K562 (cell line): Measurements from ENCODE around the gene DYSF. TPM values are rescaled to one million over a fixed set of nuclear protein-coding genes. Genes with fewer than 3 reads are reported as not detected.

ENCODE experiments used
- ATAC-seq: fragments of 200-7000 bp; cut with Tn5 transposase; 3 replicates; pipeline ENCODE4 v1.9.1; 2020; ENCODE audit warnings: moderate library complexity
- BruUV-seq: library from RNA; stranded (reverse); fragments of 400-500 nt; replicated peaks from 2 replicates; lab custom pipeline; 2021; lab: Mats Ljungman, UMichigan
- CTCF ChIA-PET: fragments of 300-600 bp; formaldehyde crosslinking; extraction: SDS; loops from one replicate; lab custom pipeline; 2021; ENCODE audit warnings: low intra/inter-chr PET ratio; lab: Yijun Ruan, JAX
- POLR2A ChIA-PET: fragments of 300-600, 350-650 bp; sonication (Branson Sonifier 250); formaldehyde crosslinking; extraction: SDS; loops from one replicate; lab custom pipeline; 2021; ENCODE audit warnings: antibody characterized with exemption, inconsistent platforms; lab: Yijun Ruan, JAX
- DNase-seq, 4 experiments: peaks; one replicate each; pipeline versions ENCODE4 v3.0.0 to v3.0.0-alpha.2; 2011 to 2018; ENCODE audit warnings: low spot score in 3 of 4, mixed read lengths in 3 of 4; ENCODE audit errors: extremely low read depth in 1 of 4
- FAIRE-seq: peaks from 2 replicates; lab custom pipeline; 2011; peaks lifted over from hg19 to GRCh38; lab: Jason Lieb, UNC
- H2AFZ ChIP-seq: 2 replicates; pipeline ENCODE4 v1.6.0; 2011; ENCODE audit warnings: low read depth, low read length, control low read depth, inconsistent platforms
- H3K27ac ChIP-seq: fragments of 200-600 bp; 3 replicates; pipeline ENCODE4 v1.8.0; 2011; ENCODE audit warnings: low read depth, mild to moderate bottlenecking, control low read depth, inconsistent platforms, low read length, moderate library complexity, mixed read lengths; ENCODE audit errors: extremely low read depth
- H3K27me3 ChIP-seq, 2 experiments: fragments of 300-600 bp in 1 of 2; 2 replicates in 1 of 2; 3 replicates in 1 of 2; pipeline versions ENCODE4 v1.6.0 to v1.8.0; 2011; ENCODE audit warnings: inconsistent platforms in 2 of 2, low read length in 2 of 2, mild to moderate bottlenecking in 1 of 2, mixed read lengths in 1 of 2, moderate library complexity in 1 of 2; ENCODE audit not compliant: control insufficient read depth in 2 of 2, insufficient read depth in 2 of 2
- H3K36me3 ChIP-seq: fragments of 300-600 bp; 3 replicates; pipeline ENCODE4 v1.8.0; 2011; ENCODE audit warnings: mild to moderate bottlenecking, low read length, inconsistent platforms; ENCODE audit not compliant: control insufficient read depth, insufficient read depth
- H3K4me1 ChIP-seq, 2 experiments: fragments of 200-600 bp in 1 of 2; replicated peaks in 1 of 2; 2 replicates in 1 of 2; 3 replicates in 1 of 2; pipeline versions ENCODE4 v1.5.1 to v1.8.0; 2011; ENCODE audit warnings: inconsistent platforms in 2 of 2, low read length in 2 of 2, mild to moderate bottlenecking in 1 of 2, mixed read lengths in 1 of 2, moderate library complexity in 1 of 2; ENCODE audit not compliant: control insufficient read depth in 2 of 2, insufficient read depth in 2 of 2
- H3K4me2 ChIP-seq: 2 replicates; pipeline ENCODE4 v1.6.1; 2011; ENCODE audit warnings: low read length, control low read depth, inconsistent platforms, mixed read lengths; ENCODE audit not compliant: insufficient read depth
- H3K4me3 ChIP-seq: fragments of 200-600 bp; sonication (generic), shearing (Covaris generic); 2 replicates; pipeline ENCODE4 v1.5.1; 2016; ENCODE audit warnings: control low read depth, inconsistent platforms
- H3K79me2 ChIP-seq: fragments of 200-600 bp; 3 replicates; pipeline ENCODE4 v1.8.0; 2011; ENCODE audit warnings: low read length, inconsistent platforms; ENCODE audit not compliant: control insufficient read depth, insufficient read depth
- H3K9ac ChIP-seq, 2 experiments: 2 replicates each; pipeline versions ENCODE4 v1.6.0 to v1.6.1; 2011; ENCODE audit warnings: low read depth in 2 of 2, low read length in 2 of 2, control low read depth in 1 of 2, inconsistent platforms in 1 of 2, mild to moderate bottlenecking in 1 of 2, mixed read lengths in 1 of 2; ENCODE audit not compliant: insufficient read depth in 1 of 2
- H3K9me1 ChIP-seq: one replicate; pipeline ENCODE4 v1.6.0; 2011; ENCODE audit warnings: inconsistent platforms, mild to moderate bottlenecking, low read length, moderate library complexity; ENCODE audit not compliant: control insufficient read depth, insufficient read depth
- H3K9me3 ChIP-seq: replicated peaks from 2 replicates; pipeline ENCODE4 v1.5.1; 2011; ENCODE audit warnings: low read depth, low read length, inconsistent platforms; ENCODE audit not compliant: control insufficient read depth, insufficient read depth
- H4K20me1 ChIP-seq: replicated peaks from 2 replicates; pipeline ENCODE4 v1.6.1; 2011; ENCODE audit warnings: low read length, inconsistent platforms, mixed read lengths; ENCODE audit not compliant: control insufficient read depth, insufficient read depth
- FOXM1 ChIP-seq, 2 experiments: fragments of 450-650 bp in 1 of 2; sonication (generic) in 1 of 2; formaldehyde crosslinking in 1 of 2; IDR thresholded peaks; 2 replicates each; pipeline versions ENCODE4 v1.6.1 to v1.9.0; 2017 to 2022; ENCODE audit warnings: low read depth in 2 of 2, mild to moderate bottlenecking in 2 of 2, missing genetic modification reagents in 1 of 2, moderate library complexity in 1 of 2
- NR0B1 ChIP-seq: fragments of 450-650 bp; IDR thresholded peaks from one replicate; pipeline ENCODE4 v1.6.1; 2018; ENCODE audit warnings: mild to moderate bottlenecking, moderate library complexity; ENCODE audit not compliant: partially characterized antibody
- RAD51 ChIP-seq: fragments of 450-650 bp; IDR thresholded peaks from 2 replicates; pipeline ENCODE4 v1.7.1; 2016; ENCODE audit warnings: low read depth, mild to moderate bottlenecking, borderline replicate concordance
- TOE1 ChIP-seq, 2 experiments: fragments of 450-650 bp in 1 of 2; sonication (generic) in 1 of 2; formaldehyde crosslinking in 1 of 2; IDR thresholded peaks; 2 replicates each; pipeline versions ENCODE4 v1.7.1 to v1.8.0; 2016 to 2022; ENCODE audit warnings: borderline replicate concordance in 2 of 2, mild to moderate bottlenecking in 2 of 2, antibody characterized with exemption in 1 of 2, inconsistent platforms in 1 of 2, low read depth in 1 of 2, missing genetic modification reagents in 1 of 2, moderate library complexity in 1 of 2
- ZNF197 ChIP-seq: fragments of 200-800 bp; sonication (Bioruptor generic); IDR thresholded peaks from 2 replicates; pipeline ENCODE4 v1.6.1; 2016; ENCODE audit warnings: low read depth, missing genetic modification characterization, missing compliant biosample characterization
- WGBS: fragments of 100-300 bp; shearing (Covaris generic); methylation state at CpG from one replicate; pipeline ENCODE4 v1.1.6; 2016; ENCODE audit warnings: low coverage, mixed read lengths; ENCODE audit not compliant: insufficient coverage; ENCODE audit errors: missing lambda C conversion rate; 5-methylcytosine and 5-hydroxymethylcytosine counted together
- in situ Hi-C: fragments of 300-500 bp; cut with MboI; formaldehyde crosslinking; loops from 4 replicates; pipeline ENCODE4 v1.15.0; 2018; ENCODE audit warnings: inconsistent platforms, mixed read lengths
- intact Hi-C: fragments of 100-400 bp; cut with micrococcal nuclease; formaldehyde crosslinking; loops from 2 replicates; pipeline ENCODE4 v1.14.2; 2022
- polyA plus RNA-seq, 8 experiments: library from polyadenylated mRNA; depleted of rRNA in 4 of 8; stranded (reverse) in 5 of 8; unstranded in 3 of 8; fragments of >200 nt; fragmentation: Nextera tagmentation in 2 of 8; fragmentation: Illumina TruSeq in 1 of 8; extraction: Ambion mirVana in 2 of 8; extraction: Trizol in 1 of 8; gene quantifications; 2 replicates each; pipeline versions ENCODE4 v1.2.1 to v1.2.3, GENCODE V29; 2011 to 2014; ENCODE audit warnings: inconsistent platforms in 1 of 8, missing spikeins in 1 of 8
- total RNA-seq, 7 experiments: library from RNA; depleted of rRNA in 6 of 7; stranded (reverse); fragments of >200 nt in 6 of 7; fragmentation: Illumina TruSeq in 2 of 7; extraction: Trizol in 2 of 7; gene quantifications; 2 replicates each; pipeline versions ENCODE4 v1.2.1 to v1.2.3, GENCODE V29; 2011 to 2021; ENCODE audit warnings: low replicate concordance in 1 of 7
- TF ChIP-seq, protein P1 (sequence below): sonication (generic); formaldehyde crosslinking; IDR thresholded peaks from 2 replicates; pipeline ENCODE4 v1.9.0; 2022; ENCODE audit warnings: mild to moderate bottlenecking, missing genetic modification reagents
- TF ChIP-seq, protein P2 (sequence below): fragments of 450-650 bp; formaldehyde crosslinking; IDR thresholded peaks from 2 replicates; pipeline ENCODE4 v1.4.0; 2020; ENCODE audit warnings: mild to moderate bottlenecking, mixed read lengths

DYSF gene
- total and polyA plus RNA-seq, 9 of the 15 experiments (the other 6 are each of a cell fraction or from before 2014, with no cell fraction given), result 0.01 to 0.80 (median 0.29) TPM

- POLR2A ChIA-PET, result interaction anchor here (1.0 to 1.1 kb wide), 2 partner anchors 8 to 12 kb away, joined by 3 read pairs; no protein-coding TSS in a partner anchor
- intact Hi-C loops (no loop called here), in situ Hi-C loops (no loop called here)
- ATAC-seq (no peak), FAIRE-seq (no peak), DNase-seq (no peak)
- peak overlapping the region; percentile 49 for H2AFZ ChIP-seq
- no peaks in the 10 kb centered on the region for H3K36me3 ChIP-seq
- BruUV-seq, result no TSS peak
- H3K27me3 ChIP-seq, result peaks cover 3 to 4% of the 10 kb centered on the region in 2 experiments; a peak in 3 of 5 replicates
- whole genome bisulfite sequencing, result 27% methylated on average over 5 of the region's 5 CpGs
- no peak overlapping the region for H3K4me2 ChIP-seq
- no peak overlapping the region for H3K4me3 ChIP-seq
- no peaks in the 10 kb centered on the region for H3K79me2 ChIP-seq
- no peak overlapping the region for H3K27ac ChIP-seq
- H3K9ac ChIP-seq, result no peak overlapping the region
- CTCF ChIA-PET, result no interaction called here
- H3K4me1 ChIP-seq, result peaks cover 0 to 2% of the 10 kb centered on the region in 2 experiments; a peak in 2 of 5 replicates
- H4K20me1 ChIP-seq, result no peaks in the 10 kb centered on the region
- no peaks in the 10 kb centered on the region for H3K9me1 ChIP-seq
- no peaks in the 10 kb centered on the region for H3K9me3 ChIP-seq
- TF ChIP-seq TOE1 (IDR thresholded peaks at IDR 0.05; ENCODE audit: borderline replicate concordance) (peak; percentile 42; the same call in 1 of the 2 replicates), TOE1 (CRISPR knock-in tag; IDR thresholded peaks at IDR 0.05; ENCODE audit: borderline replicate concordance, low read depth) (no peak), RAD51 (peak; percentile 60), NR0B1 (no peak), ZNF197 (CRISPR knock-in tag) (no peak), FOXM1 (IDR thresholded peaks at IDR 0.05; ENCODE audit: low read depth) (no peak), FOXM1 (CRISPR knock-in tag; IDR thresholded peaks at IDR 0.05; ENCODE audit: low read depth) (no peak)
- TF ChIP-seq, protein P1, sequence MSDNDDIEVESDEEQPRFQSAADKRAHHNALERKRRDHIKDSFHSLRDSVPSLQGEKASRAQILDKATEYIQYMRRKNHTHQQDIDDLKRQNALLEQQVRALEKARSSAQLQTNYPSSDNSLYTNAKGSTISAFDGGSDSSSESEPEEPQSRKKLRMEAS, result no peak
- TF ChIP-seq, protein P2, sequence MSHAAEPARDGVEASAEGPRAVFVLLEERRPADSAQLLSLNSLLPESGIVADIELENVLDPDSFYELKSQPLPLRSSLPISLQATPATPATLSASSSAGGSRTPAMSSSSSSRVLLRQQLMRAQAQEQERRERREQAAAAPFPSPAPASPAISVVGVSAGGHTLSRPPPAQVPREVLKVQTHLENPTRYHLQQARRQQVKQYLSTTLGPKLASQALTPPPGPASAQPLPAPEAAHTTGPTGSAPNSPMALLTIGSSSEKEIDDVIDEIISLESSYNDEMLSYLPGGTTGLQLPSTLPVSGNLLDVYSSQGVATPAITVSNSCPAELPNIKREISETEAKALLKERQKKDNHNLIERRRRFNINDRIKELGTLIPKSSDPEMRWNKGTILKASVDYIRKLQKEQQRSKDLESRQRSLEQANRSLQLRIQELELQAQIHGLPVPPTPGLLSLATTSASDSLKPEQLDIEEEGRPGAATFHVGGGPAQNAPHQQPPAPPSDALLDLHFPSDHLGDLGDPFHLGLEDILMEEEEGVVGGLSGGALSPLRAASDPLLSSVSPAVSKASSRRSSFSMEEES, result peak; percentile 92
- TF ChIP-seq, all 486 proteins: peak for 3
Observed at GRCh38 chr2:71474116-71474743, 20.9 kb downstream of the DYSF start.
